Calu3 (cell line): ENCODE data around the gene NFU1. TPM values are rescaled to one million over a fixed set of nuclear protein-coding genes. Genes with fewer than 3 reads are reported as not detected.

ENCODE experiments used
- BruUV-seq: library from RNA; stranded (reverse); fragments of 400-500 nt; replicated peaks from 2 replicates; lab custom pipeline; 2021; lab: Mats Ljungman, UMichigan
- CTCF ChIA-PET: fragments of 300-600 bp; sonication (Branson Sonifier 250); formaldehyde crosslinking; loops from one replicate; lab custom pipeline; 2022; ENCODE audit warnings: antibody characterized with exemption; lab: Charles Lee
- DNase-seq: peaks from one replicate; pipeline ENCODE4 v3.0.0; 2022
- H3K27ac Mint-ChIP-seq: one replicate; pipeline ENCODE4 v1.8.0; 2022; ENCODE audit warnings: mixed read lengths; ENCODE audit not compliant: unreplicated experiment
- H3K27me3 Mint-ChIP-seq: one replicate; pipeline ENCODE4 v1.8.0; 2022; ENCODE audit warnings: mixed read lengths; ENCODE audit not compliant: unreplicated experiment
- H3K36me3 Mint-ChIP-seq: one replicate; pipeline ENCODE4 v1.8.0; 2022; ENCODE audit warnings: mild to moderate bottlenecking, moderate library complexity, mixed read lengths; ENCODE audit not compliant: insufficient read depth, unreplicated experiment
- H3K4me1 Mint-ChIP-seq: one replicate; pipeline ENCODE4 v1.8.0; 2022; ENCODE audit warnings: mild to moderate bottlenecking, low read depth, mixed read lengths; ENCODE audit not compliant: unreplicated experiment
- H3K4me3 Mint-ChIP-seq: one replicate; pipeline ENCODE4 v1.8.0; 2022; ENCODE audit warnings: mild to moderate bottlenecking, low read depth, moderate library complexity, mixed read lengths; ENCODE audit not compliant: unreplicated experiment
- H3K9me3 Mint-ChIP-seq: one replicate; pipeline ENCODE4 v1.8.0; 2022; ENCODE audit warnings: low read depth, mixed read lengths; ENCODE audit not compliant: unreplicated experiment
- CTCF ChIP-seq: fragments of 200-600 bp; IDR thresholded peaks from one replicate; pipeline ENCODE4 v1.8.0; 2022; ENCODE audit warnings: antibody characterized with exemption; ENCODE audit not compliant: unreplicated experiment
- intact Hi-C: fragments of 100-400 bp; cut with micrococcal nuclease; formaldehyde crosslinking; loops from one replicate; pipeline ENCODE4 v1.10.0; 2022; ENCODE audit not compliant: unreplicated experiment
- total RNA-seq: library from RNA; stranded (reverse); gene quantifications from 2 replicates; pipeline ENCODE4 v1.2.3, GENCODE V29; 2022

Gene NFU1
- total RNA-seq, 1 experiment from 2014 or later, result 23.4 TPM

- BruUV-seq, result no TSS peak
- Mint-ChIP-seq H3K9me3 (no peaks in the 10 kb centered on the region), H3K27me3 (no peaks in the 10 kb centered on the region), H3K4me1 (peaks cover 21% of the 10 kb centered on the region), H3K27ac (peak overlapping the region; percentile 53), H3K36me3 (peaks cover 54% of the 10 kb centered on the region), H3K4me3 (peak overlapping the region; percentile 43)
- DNase-seq, result no peak
- intact Hi-C loops, result no loop called here
- CTCF ChIA-PET, result interaction anchor here (1.0 to 1.3 kb wide), 2 partner anchors 10 to 62 kb away, joined by 3 to 4 read pairs; partner anchors contain the start of gene NFU1
- TF ChIP-seq CTCF, result peak; percentile 45
Observed at GRCh38 chr2:69375494-69376353, 61.5 kb downstream of the NFU1 start.

- no peak overlapping the region for H3K4me3 Mint-ChIP-seq
- H3K4me1 Mint-ChIP-seq, result peaks cover 21% of the 10 kb centered on the region
- H3K9me3 Mint-ChIP-seq, result no peaks in the 10 kb centered on the region
- no peak overlapping the region for H3K27ac Mint-ChIP-seq
- intact Hi-C loops, result no loop called here
- TF ChIP-seq CTCF, result no peak
- DNase-seq, result no peak
- H3K36me3 Mint-ChIP-seq, result peaks cover 71% of the 10 kb centered on the region
- H3K27me3 Mint-ChIP-seq, result no peaks in the 10 kb centered on the region
- CTCF ChIA-PET, result interaction anchor here (0.7 kb wide), 1 partner anchor 12 kb away, joined by 4 read pairs; no protein-coding TSS in a partner anchor
- no TSS peak for BruUV-seq
Observed at GRCh38 chr2:69372767-69373166, 64.5 kb downstream of the NFU1 start.

- no peak for DNase-seq
- H3K27ac Mint-ChIP-seq, result no peak overlapping the region
- CTCF ChIA-PET, result no interaction called here
- BruUV-seq, result no TSS peak
- peaks cover 9% of the 10 kb centered on the region for H3K4me1 Mint-ChIP-seq
- H3K4me3 Mint-ChIP-seq, result no peak overlapping the region
- no peak for TF ChIP-seq CTCF
- intact Hi-C loops, result no loop called here
- no peaks in the 10 kb centered on the region for H3K27me3 Mint-ChIP-seq
- H3K9me3 Mint-ChIP-seq, result no peaks in the 10 kb centered on the region
- H3K36me3 Mint-ChIP-seq, result peaks cover 76% of the 10 kb centered on the region
Observed at GRCh38 chr2:69369802-69370201, 67.4 kb downstream of the NFU1 start.

- no peak for TF ChIP-seq CTCF
- Mint-ChIP-seq H3K27ac (no peak overlapping the region), H3K4me3 (no peak overlapping the region), H3K27me3 (no peaks in the 10 kb centered on the region), H3K9me3 (no peaks in the 10 kb centered on the region), H3K4me1 (peaks cover 9% of the 10 kb centered on the region), H3K36me3 (peaks cover 84% of the 10 kb centered on the region)
- DNase-seq, result no peak
- no TSS peak for BruUV-seq
- CTCF ChIA-PET, result no interaction called here
- intact Hi-C loops, result no loop called here
Observed at GRCh38 chr2:69368588-69368987, 68.6 kb downstream of the NFU1 start.
